ENCODE results near the gene TTC34. TPM values are rescaled to one million over a fixed set of nuclear protein-coding genes. Genes with fewer than 3 reads are reported as not detected.
A peak's percentile ranks its signal among the peaks of the same experiment; 100 is the strongest.

Gene TTC34
- total RNA-seq, 2 experiments from 2014 or later: 0.79 to 0.81 TPM

- ChIA-PET CTCF (interaction anchor here (0.8 to 1.8 kb wide), 7 partner anchors 9 to 593 kb away, joined by 3 to 5 read pairs (median 4); partner anchors contain the start of genes FAAP20, PANK4 and PEX10), POLR2A (no interaction called here)
- H3K4me1 Mint-ChIP-seq (ENCODE audit: low read depth): peaks cover 3% of the 10 kb centered on the region
- intact Hi-C loops (cut with micrococcal nuclease): no loop called here
- H3K9me3 Mint-ChIP-seq: peaks cover 8% of the 10 kb centered on the region
- H3K27ac Mint-ChIP-seq: no peak overlapping the region
- peaks cover 29% of the 10 kb centered on the region for H3K27me3 Mint-ChIP-seq
- TF ChIP-seq, protein P1, sequence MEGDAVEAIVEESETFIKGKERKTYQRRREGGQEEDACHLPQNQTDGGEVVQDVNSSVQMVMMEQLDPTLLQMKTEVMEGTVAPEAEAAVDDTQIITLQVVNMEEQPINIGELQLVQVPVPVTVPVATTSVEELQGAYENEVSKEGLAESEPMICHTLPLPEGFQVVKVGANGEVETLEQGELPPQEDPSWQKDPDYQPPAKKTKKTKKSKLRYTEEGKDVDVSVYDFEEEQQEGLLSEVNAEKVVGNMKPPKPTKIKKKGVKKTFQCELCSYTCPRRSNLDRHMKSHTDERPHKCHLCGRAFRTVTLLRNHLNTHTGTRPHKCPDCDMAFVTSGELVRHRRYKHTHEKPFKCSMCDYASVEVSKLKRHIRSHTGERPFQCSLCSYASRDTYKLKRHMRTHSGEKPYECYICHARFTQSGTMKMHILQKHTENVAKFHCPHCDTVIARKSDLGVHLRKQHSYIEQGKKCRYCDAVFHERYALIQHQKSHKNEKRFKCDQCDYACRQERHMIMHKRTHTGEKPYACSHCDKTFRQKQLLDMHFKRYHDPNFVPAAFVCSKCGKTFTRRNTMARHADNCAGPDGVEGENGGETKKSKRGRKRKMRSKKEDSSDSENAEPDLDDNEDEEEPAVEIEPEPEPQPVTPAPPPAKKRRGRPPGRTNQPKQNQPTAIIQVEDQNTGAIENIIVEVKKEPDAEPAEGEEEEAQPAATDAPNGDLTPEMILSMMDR (IDR thresholded peaks at IDR 0.05): no peak
- DNase-seq (no peak), ATAC-seq (no peak)
- no peaks in the 10 kb centered on the region for H3K36me3 Mint-ChIP-seq (ENCODE audit: low read depth)
- H3K4me3 Mint-ChIP-seq: no peak overlapping the region
Observed at GRCh38 chr1:2787163-2787911, 14.2 kb downstream of the TTC34 start.

- Mint-ChIP-seq H3K9me3 (peaks cover 13% of the 10 kb centered on the region), H3K36me3 (ENCODE audit: low read depth) (peaks cover 4% of the 10 kb centered on the region), H3K4me3 (no peak overlapping the region), H3K27ac (no peak overlapping the region), H3K4me1 (ENCODE audit: low read depth) (peaks cover 3% of the 10 kb centered on the region), H3K27me3 (peaks cover 29% of the 10 kb centered on the region)
- TF ChIP-seq, protein P1 (IDR thresholded peaks at IDR 0.05): peak; percentile 84
- peak; percentile 83 for DNase-seq
- ATAC-seq: peak; percentile 73
- intact Hi-C loops (cut with micrococcal nuclease): no loop called here
- ChIA-PET CTCF (interaction anchor here (0.8 to 1.8 kb wide), 8 partner anchors 10 to 592 kb away, joined by 3 to 5 read pairs (median 4); partner anchors contain the start of genes FAAP20, PANK4 and PEX10), POLR2A (no interaction called here)
Observed at GRCh38 chr1:2786329-2787162, 14.9 kb downstream of the TTC34 start.

DNA sequence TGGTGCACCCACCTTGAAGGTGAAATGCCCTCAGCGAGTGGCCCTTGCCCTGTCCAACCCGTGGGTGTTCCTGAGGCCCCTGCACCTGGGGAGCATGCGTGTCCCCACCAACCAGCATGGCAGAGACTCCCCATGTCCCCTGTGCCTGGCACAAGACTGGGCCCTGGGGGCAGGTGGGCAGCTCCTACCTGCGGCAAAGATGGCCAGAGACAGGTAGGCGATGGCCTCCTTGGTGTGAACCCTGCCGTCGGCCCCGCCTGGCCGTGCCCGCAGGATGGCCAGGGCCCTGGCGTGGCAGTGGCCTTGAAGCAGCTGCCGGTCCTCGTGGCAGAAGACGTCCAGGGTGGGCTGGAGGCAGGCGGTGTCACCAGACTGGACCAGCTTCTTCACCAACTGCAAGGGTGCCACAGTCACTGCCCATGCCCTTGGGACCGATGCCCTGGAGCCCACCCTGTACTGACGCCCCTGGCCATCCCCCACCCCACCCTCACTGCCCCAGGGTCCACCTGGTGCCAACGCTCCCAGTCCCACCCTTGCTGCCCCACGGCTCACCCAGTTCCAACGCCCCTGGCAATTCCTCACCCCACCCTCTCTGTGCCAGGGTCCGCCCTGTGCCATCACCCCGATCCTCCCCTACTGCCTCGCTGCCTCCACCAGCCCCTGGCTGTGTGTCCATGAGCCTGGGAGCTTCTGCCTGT, 15.7 kb downstream of the TTC34 start:
- ATAC-seq (no peak), DNase-seq (no peak)
- H3K9me3 Mint-ChIP-seq: peaks cover 18% of the 10 kb centered on the region
- TF ChIP-seq, protein P1 (IDR thresholded peaks at IDR 0.05): no peak
- H3K36me3 Mint-ChIP-seq (ENCODE audit: low read depth): peaks cover 5% of the 10 kb centered on the region
- intact Hi-C loops (cut with micrococcal nuclease): no loop called here
- H3K4me1 Mint-ChIP-seq (ENCODE audit: low read depth): peaks cover 3% of the 10 kb centered on the region
- no peak overlapping the region for H3K27ac Mint-ChIP-seq
- ChIA-PET POLR2A (no interaction called here), CTCF (interaction anchor here (1.3 to 1.8 kb wide), 2 partner anchors 11 to 12 kb away, joined by 4 read pairs; no protein-coding TSS in a partner anchor)
- H3K4me3 Mint-ChIP-seq: no peak overlapping the region
- peaks cover 27% of the 10 kb centered on the region for H3K27me3 Mint-ChIP-seq

GRCh38 chr1:2784854-2785630, 16.5 kb downstream of the TTC34 start:
- intact Hi-C loops (cut with micrococcal nuclease): no loop called here
- Mint-ChIP-seq H3K4me3 (no peak overlapping the region), H3K27ac (no peak overlapping the region), H3K9me3 (peaks cover 21% of the 10 kb centered on the region), H3K27me3 (peaks cover 27% of the 10 kb centered on the region), H3K36me3 (ENCODE audit: low read depth) (peaks cover 5% of the 10 kb centered on the region), H3K4me1 (ENCODE audit: low read depth) (peaks cover 3% of the 10 kb centered on the region)
- POLR2A ChIA-PET: no interaction called here
- ATAC-seq (no peak), DNase-seq (no peak)
- CTCF ChIA-PET: interaction anchor here (1.3 kb wide), 1 partner anchor 11 kb away, joined by 4 read pairs; no protein-coding TSS in a partner anchor
- TF ChIP-seq, protein P1 (IDR thresholded peaks at IDR 0.05): no peak
